ENCODE measurements around the gene CYFIP2.
"Not testable (repeated sequence)": the region's sequence is repeated elsewhere in the genome, so short reads cannot be mapped to it uniquely, and the experiment has no call there.

The CYFIP2 gene

DNA sequence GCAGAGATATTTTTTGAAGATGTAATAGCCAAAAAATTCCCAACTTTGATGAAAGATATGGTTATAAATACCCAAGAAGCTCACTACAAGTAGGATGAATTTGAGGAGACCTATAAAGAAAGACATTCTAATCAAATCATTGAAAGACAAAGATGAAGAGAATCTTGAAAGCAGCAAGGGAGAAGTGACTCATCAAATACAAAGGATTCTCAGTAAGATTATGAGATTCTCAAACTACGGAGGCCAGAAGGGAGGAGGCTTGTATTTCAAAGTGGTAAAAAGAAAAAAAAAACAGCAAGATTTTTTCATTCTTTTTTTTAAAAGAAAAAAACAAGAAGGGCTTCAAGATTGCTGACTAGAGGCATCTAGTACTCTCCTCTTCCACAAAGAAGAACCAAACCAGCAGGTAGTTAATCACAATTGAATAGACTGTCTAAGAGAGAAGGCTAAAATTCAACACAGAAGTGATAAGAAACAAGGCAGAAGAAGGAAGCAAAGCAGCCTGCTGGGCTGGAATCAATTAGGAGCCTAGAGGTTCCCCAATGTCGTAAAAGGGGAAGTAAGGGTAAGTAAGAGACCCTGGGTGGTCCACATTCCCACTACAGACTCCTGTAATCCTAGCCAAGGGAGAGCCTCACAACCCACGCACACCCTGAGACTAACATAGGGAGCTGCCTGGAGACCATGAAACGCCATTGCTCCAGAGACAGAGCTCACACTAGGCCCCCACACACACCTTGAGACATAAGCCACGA is 135.0 kb downstream of the CYFIP2 start:
- no peak for DNase-seq

- no peak for DNase-seq
These were observed 149.9 kb downstream of the CYFIP2 start for GRCh38 chr5:157415838-157416237.

DNA sequence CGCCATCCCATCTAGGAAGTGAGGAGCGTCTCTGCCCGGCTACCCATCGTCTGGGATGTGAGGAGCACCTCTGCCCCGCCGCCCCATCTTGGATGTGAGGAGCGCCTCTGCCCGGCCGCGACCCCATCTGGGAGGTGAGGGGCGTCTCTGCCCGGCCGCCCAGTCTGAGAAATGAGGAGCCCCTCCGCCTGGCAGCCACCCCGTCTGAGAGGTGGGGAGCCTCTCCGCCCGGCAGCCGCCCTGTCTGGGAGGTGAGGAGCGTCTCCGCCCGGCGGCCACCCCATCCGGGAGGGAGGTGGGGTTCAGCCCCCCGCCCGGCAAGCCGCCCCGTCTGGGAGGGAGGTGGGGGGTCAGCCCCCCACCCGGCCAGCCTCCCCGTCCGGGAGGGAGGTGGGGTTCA is 153.6 kb downstream of the CYFIP2 start:
- not testable (repeated sequence) for DNase-seq

DNA sequence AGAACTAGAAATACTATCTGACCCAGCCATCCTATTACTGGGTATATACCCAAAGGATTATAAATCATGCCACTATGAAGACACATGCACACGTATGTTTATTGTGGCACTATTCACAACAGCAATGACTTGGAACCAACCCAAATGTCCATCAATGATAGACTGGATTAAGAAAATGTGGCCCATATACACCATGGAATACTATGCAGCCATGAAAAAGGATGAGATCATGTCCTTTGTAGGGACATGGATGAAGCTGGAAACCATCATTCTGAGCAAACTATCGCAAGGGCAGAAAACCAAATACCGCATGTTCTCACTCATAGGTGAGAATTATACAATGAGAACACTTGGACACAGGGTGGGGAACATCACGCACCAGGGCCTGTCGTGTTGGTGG is 164.0 kb downstream of the CYFIP2 start:
- not testable (repeated sequence) for DNase-seq

DNA sequence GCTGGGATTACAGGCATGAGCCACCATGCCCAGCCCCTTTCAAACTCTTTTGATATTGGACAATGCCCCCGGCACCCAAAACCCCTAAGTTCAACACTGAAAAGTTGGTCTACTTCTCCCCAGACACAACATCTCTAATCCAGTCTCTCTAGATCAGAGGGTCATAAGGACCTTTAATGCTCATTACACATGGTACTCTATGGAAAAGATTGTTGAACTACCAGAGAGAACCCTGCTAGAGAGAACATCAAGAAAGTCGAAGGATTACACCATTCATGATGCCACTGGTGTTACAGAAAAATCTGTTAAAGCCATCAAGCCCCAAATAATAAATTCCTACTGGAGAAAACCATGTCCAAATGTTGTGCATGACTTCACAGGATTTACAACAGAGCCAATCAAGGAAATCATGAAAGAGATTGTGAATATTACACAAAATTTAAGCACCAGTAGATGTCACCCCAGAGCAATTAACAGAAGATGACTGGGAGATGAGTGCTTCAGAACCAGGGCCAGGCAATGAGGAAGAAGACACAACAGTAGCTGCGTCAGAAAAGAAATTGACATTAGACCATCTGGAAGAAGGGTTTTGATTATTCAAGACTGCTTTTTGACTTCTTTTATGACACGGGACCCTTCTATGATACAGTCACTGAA is 165.7 kb downstream of the CYFIP2 start:
- peak; percentile 14 for DNase-seq

- DNase-seq: no peak
These were observed 168.2 kb downstream of the CYFIP2 start for GRCh38 chr5:157434096-157434495.

DNA sequence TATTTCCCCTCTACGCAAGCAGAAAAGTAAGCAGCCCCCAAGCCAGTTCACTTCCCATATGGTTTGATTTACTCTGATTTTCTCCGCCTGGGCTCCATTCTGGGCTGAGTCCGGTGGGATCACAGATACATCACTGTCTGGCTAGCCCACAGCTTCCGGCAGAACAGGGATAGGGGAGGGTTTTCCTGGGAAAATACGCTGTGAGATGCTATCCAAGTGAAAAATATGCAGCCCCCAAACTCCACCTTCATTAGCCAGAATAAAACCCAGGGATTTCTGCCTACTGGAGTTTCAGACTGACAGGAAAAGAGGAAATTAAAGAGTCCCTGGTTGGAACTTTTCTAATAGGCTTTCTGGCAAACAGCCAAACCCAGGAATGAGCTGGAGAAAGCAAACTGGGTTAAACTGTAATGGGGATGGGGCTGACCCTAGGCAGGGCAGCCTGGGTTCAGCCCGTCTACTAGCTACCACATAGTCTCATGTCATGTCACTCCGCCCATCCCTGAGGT is 177.2 kb downstream of the CYFIP2 start:
- no peak for DNase-seq

GRCh38 chr5:157444224-157444623 is 178.3 kb downstream of the CYFIP2 start:
- DNase-seq: no peak
